Right renal pelvis (tissue), 4 donors: ENCODE measurements around the gene TPP2. TPM values are rescaled to one million over a fixed set of nuclear protein-coding genes. Genes with fewer than 3 reads are reported as not detected.

ENCODE experiments used
- DNase-seq, 4 donors: peaks; one replicate each; pipeline ENCODE4 v3.0.0-alpha.2; 2013; ENCODE audit warnings: low read depth in 4 of 4, low spot score in 3 of 4, missing footprints in 1 of 4
- polyA plus RNA-seq, 4 donors: library from polyadenylated mRNA; unstranded; fragments of 120-200 nt; gene quantifications; one replicate each; pipeline ENCODE4 v1.2.1, GENCODE V29; 2013; ENCODE audit not compliant: insufficient read length in 4 of 4

TPP2 gene
- 10 to 100 TPM; 51.4 to 70.7 (median 61.4) TPM for polyA plus RNA-seq

DNA sequence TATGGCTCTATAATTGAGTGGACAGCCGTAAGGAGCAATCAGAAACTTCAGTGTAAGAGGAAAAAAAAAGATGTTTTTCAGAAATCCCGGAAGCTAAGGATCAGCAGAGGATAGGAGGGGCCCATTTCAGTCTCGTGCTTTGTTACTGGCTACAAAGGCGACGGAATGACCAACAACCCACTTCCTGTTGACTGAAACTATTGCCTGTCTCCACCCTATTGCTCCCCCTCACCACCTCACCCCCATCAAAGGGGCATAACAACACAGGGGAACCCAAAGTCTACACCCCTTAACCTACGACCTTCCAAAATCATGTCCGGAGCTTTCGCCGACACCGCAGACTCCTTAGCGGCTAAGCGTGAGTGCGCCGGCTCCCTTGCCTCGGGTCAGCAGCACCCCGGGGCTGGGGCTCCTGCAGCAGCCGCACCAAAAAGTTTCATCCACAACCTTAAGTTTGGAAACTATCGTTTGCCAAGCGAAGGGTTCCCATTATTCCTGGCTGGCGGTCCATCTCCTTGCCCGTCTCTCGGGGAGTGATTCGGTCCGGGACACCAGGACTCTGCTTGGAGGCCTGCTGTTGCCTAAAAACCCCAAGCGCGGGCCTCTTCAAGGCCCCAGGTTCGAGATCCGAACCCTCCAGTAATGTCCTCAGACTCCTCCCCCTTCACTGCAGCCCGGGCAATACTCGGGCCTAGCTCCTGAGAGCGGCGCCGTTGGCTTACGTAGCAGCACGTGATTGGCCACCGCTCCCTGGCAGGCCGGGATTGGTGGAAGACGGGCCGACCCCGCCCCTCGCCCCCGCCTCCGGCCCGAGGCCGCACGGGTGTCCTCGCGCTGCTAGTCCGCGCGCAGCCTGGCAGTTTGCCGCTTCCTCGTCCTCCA is at the start of gene TPP2:
TPP2 (plus strand) TSS at position 840 of the 882 bp plus-strand sequence. CDS start 53 bp downstream, outside the sequence.
- DNase-seq = peak; percentile 94 to 97 (median 96)

DNA sequence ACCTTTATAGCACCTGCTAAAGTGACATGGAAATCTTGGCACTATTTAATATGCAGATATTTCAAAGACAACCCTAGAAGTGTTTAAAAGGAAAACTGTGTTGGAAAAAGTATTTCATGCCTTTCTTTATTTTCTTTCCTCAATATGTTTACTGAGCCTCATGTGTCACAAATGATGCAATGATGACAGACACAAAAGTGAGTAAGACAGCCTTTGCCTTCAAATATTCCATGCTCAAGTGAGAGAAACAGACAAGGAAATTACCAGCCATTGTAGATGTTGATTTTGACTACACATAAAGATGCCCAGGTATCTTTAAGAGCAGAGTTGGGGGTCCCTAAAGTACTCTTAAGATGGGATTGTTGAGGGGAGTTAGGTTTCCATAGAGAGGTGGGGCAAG is 48.0 kb upstream of the TPP2 start:
- no peak for DNase-seq

DNA sequence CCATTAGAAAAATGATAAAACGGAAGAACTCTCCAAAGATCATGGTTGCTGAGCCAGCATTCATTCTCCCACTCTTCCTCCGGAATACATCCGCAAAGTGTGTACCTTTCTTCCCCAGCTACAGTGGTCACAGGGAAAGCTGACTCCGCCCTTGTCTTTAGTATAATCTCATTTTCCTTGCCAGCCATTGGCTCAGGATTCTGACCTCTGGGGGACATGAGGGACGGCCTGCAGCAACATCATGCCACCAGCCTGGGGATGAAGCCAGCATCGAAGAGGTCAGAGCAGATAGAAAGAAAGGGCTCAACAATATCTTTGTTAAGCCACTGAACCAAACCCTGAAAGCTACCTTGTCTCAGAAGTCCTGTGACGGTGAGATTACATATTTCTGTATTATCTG is 46.3 kb upstream of the TPP2 start:
- no peak for DNase-seq

DNA sequence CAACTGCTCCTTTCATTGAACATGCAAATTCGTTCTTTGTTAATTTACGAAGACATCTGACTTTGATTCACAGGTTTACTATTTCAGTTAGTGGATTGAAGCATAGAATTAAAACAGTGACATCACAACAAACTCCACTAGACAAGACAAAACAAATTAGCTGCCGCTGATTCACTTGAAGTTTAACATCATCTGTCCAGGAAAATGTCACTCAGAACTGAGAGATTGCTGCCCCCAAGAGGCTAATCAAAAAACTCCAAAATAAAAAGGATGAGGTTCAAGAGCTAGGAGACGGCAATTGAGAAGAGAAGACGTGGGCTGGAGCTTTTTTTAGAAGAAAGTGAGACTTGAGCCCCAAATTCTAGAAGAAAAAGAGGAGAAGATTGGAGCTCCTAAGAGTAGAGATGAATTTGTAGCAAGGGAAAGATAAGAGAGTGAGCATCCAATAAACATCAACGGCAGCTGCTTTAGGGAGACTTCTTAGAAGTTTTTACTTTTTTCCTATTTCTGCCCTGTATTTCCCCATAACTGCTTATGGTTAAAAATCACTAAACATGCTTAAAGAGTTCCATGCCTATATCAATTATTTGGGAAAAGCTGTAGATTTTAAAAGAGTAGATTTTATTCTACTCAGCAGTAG is 40.8 kb upstream of the TPP2 start:
- DNase-seq = peak in 2 of 4 donors; percentile 3 to 8

DNA sequence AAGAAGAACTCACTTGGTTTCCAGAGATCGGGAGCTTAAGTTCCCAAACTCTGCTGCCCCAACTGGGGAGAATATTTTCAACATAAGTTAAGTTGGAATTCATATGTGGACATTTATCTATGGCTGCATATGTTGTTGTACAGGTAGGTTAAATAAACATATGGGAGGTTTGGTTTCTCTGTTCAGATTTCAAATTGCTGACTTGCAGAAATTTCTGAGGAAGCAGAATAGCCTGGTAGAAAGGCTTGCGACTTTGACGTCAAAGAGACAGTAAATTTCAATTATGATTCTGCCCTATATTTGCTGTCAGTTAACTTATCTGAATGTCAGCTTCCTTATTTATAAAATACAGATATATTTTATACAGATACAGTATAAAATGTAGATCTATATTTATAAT is 40.0 kb upstream of the TPP2 start:
- no peak for DNase-seq

DNA sequence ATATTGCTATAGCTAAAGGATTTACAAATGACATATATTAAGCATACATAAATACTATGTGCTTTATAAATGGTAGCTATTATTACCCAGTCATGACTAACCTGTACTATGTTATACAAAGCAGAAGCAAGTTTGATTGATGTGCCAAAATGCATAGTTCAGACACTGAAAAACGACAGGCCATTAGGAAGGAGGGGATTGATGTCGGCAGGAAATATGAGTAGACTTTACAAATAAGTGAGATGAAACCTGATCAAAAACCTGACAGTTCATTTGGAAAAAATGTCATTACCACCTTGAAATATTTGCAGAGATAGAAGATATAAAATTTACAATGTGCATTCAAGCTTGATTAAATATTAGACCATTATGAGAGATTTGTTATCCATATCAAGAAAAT is 38.8 kb upstream of the TPP2 start:
- no peak for DNase-seq

DNA sequence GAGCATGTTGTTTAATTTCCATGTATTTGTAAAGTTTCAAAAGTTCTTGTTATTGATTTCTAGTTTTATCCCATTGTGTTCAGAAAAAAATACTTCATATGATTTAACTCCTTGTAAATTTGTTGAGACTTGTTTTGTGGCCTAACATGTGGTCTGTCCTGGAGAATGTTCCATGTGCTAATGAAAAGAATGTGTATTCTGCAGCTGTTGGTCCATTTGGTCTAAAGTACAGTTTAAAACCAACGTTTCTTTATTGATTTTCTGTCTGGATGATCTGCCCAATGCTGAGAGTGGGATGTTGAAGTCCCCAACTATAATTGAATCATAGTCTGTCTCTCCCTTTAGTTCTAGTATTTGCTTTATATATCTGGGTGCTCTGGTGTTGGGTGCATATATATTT is 34.9 kb upstream of the TPP2 start:
- no peak for DNase-seq

DNA sequence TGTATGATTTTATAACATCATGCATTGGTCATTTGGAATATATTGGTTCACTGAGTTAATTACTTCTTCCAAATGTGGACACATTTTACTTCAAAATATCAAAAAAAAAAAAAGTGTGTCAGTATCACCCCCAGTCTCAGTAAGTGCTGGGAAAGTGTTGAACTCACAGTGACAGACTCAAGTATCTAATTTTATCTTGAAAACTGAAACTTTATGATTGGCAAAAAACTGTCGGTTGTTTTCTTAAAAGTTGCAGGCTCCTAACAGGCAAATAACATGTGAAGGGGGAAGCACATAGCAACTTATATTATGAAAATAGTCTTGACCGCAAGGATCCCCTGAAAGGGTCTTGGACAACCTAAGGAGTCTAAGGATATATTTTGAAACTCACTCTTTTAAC is 33.5 kb upstream of the TPP2 start:
- DNase-seq = no peak

DNA sequence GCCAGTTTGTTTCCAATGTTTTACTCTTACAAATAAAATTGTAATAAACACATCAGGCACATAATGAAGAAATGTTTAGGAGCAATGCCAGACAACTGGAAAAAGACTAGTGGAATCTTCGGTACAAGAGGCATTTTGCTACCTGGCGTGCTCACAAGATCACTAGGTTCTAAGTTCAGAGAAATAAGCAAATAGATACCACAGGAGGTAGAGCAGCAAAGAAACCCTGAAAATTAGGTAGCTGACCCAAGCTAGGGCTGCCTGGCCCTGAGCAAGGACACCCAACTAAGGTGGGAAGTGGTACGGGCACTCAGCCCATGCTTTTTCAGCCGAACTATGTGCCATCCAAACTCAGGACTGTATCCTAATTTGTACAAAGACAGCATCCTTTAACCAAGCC is 32.2 kb upstream of the TPP2 start:
- DNase-seq = no peak

DNA sequence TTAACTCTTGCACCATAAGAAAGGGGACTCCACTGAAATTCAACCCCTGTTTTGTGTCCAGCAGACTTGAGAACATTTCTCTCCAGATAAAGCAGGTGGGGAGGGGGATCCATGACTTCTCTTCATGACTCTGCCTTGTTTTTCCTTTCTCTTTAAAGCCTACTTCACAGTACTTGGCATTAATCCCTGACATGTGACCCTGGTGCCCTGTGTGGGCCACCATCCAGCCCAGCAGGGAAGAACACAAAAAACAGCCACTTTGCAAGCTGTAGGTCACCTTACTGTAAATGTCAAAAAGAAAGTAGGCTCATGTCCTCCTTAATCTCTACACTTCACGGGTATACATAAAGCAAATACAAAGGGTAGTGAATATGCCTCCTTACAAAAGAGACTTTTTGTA is 30.3 kb upstream of the TPP2 start:
- no peak for DNase-seq

DNA sequence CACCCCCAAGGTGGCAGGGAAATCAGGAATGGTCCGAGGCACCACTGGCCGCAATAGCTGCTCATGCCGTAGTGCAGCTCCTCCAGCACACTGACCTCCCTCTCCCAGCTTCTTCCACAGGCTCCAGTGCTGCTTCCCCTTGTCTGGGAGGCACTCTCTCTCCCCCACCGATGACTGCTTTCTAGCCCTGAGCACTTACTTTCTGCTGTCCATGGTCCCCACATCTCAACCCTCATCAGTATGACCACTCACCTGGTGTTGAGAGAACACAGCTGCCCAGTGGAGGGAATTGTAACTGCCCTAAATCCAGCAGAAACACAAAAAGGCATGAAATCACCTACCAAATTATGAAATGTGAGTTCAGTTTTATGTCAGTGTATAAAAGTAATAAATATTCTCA is 28.9 kb upstream of the TPP2 start:
- no peak for DNase-seq

DNA sequence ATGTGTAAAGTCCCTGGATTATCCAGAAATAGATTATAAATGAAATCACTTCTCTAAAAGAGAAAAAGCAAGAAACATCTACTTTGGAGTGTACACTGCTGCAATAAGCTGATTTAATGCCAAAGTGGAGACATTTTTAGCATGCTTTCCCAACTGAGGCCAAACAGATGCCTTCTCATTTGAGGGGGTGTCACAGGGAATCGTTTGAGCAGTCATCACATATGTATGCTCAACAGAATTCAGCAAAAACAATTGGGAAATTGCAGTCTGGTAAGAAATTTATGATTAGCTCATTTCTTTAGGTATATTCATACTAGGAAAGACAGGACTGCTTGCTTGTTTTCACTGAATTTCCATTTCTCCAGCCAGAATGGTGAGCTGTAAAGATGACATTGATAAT is 27.3 kb upstream of the TPP2 start:
- no peak for DNase-seq

DNA sequence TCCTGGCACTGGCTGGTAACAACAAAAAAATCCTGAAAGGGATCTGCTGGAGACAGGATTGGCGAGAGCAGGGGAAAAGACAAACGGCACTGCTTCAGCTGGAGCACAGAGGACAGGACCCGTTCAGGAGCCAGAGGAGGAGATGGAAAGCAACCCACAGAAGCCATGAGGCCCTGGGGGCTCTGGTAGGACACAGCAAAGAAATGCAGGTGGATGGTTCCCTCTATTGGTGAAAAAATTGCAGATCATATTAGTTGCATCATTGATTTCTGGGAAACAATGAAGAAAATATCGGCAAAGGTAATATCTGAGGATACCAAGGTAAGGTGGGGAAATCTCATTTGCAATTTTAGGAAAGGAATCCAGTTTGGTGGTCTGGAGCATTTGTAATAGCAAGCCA is 25.7 kb upstream of the TPP2 start:
- no peak for DNase-seq

DNA sequence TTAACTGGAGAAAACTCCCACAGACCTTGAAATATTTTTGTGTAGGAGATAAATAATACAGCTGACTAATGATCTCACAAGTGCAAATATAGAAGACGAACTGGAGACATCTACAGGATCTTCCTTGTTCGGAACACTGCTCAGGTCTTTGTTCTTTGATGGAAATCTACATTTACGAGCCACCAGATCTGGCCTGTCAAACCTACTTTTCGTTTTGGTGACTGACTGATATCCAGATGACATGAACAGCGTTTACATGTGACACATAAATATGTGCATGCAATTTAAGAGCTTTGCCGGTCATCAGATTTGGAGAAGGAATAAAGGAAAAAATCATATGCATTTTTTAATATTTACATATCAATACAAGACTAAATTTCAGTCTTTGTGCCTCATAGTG is 24.5 kb upstream of the TPP2 start:
- DNase-seq = no peak

DNA sequence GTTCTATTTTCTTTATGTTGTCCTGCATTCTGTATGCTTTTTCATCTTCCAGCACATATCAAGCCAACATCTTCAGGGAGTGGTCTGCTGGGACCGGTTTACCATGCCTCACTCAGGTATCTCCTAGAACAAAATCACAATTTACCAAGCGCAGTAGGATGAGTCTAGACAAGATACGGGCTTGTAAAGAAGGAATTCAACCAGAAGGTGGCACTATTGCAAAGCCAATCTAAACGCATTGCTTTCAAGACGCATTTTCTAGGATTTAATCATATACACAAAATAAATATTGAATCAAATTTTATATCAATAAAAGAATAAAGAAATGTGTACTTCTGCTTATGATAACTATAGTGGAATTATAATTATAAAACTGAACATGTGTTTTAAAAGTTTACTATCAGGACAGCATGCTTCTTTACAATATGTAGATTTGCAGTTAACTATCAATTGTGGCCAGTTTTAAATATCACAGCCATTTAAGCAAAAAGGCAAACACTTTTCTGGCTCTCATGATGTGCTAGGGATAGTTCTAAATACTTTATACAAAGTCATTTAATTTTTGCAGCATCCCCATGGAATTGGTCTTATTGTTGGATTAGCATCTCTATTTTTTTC is 16.1 kb upstream of the TPP2 start:
- DNase-seq = peak in 2 of 4 donors; percentile 41 to 55

DNA sequence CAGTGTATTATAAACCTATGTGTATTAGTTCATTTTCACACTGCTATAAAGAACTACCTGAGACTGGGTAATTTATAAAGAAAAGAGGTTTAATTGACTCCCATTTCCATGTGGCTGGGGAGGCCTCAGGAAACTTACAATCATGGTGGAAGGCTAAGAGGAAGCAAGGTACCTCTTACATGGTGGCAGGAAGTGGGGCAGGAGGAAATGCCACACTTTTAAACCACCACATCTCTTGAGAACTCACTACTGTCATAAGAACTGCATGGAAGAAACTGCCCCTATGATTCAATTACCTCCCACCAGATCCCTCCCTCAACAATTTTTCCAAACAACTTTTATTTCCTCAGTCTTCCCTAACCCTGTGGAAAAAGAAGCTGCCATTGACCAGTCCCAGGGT is 14.5 kb upstream of the TPP2 start:
- DNase-seq = no peak

DNA sequence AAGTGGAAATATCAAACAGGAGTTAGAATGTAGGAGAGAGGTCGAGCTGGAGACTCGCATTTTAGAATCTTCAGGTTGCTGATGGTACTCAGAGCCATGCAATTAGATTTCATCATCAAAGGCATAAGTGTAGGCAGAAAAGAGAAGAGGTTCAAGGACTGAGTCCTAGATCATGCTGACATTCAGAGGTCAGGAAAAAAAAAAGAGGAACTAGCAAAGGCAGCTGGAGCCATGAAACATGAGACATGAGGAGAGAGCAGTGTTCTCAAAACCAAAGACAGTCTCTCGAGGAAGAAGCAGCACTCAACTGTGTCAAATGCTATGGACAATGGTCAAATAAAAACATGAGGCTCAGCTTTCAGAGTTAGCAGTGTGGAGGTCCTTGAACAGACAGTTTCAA is 12.4 kb upstream of the TPP2 start:
- peak in 2 of 4 donors; percentile 29 to 34 for DNase-seq

DNA sequence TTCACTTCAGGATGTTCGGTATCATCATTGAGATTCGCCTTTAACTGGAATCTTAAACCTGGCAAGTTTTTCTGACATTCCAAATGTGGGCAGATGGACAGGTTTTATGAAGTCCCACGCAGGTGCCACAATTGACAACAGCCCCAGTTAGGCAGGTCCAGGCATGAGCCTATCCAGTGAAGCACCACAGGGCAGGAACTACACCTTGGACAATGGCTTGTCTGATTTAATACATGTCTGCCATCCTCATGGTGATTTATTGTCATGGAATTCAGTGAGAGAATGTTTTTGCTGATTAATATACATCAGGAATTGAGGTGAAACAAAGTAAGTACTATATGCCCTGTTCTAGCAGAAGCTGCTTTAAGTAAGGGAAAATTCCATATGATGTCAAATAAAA is 10.2 kb upstream of the TPP2 start:
- no peak for DNase-seq

DNA sequence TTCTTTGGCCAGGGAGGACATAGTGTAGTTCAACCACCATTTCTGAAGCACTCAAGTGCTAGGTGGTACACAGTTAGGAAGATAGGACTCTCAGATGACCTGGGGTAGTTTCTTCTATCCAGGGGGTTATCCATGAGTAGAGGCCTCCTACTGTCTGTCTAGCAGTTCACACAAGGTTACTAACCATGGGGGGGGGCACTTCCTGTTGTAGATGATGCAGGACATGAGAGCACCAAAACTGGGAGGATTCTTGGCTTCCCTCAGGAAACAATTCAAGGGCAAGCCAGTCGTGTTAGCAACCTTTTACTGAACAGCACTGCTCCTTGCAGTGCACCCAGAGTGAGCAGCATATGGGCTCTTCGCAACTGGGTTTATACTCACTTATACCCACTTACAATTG is 8.9 kb upstream of the TPP2 start:
- DNase-seq = no peak

DNA sequence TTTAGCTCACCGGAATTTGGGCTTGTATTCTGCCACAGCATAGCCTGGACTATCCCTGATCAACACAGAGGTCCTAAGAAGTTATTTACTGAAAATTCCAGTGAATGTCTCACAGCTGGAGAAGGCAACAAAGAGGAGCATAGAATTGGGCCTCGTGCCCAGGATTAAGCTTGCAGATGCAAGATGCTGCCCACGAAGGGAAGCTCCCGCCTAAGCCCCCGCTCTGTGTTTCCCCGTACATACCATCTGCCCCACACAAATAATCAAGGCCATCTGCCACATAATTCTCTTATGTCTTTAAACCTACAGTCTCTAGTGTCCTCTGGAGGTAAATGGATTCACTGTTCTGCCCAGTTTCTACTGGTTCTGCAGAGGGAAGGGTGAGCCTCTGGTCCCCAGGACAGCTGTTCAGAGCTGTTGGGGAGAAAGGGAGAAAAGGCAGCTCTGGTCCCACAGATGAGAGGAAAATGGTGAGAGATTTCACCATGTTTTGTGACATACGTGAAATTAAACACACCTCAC is 7.4 kb upstream of the TPP2 start:
- no peak for DNase-seq

DNA sequence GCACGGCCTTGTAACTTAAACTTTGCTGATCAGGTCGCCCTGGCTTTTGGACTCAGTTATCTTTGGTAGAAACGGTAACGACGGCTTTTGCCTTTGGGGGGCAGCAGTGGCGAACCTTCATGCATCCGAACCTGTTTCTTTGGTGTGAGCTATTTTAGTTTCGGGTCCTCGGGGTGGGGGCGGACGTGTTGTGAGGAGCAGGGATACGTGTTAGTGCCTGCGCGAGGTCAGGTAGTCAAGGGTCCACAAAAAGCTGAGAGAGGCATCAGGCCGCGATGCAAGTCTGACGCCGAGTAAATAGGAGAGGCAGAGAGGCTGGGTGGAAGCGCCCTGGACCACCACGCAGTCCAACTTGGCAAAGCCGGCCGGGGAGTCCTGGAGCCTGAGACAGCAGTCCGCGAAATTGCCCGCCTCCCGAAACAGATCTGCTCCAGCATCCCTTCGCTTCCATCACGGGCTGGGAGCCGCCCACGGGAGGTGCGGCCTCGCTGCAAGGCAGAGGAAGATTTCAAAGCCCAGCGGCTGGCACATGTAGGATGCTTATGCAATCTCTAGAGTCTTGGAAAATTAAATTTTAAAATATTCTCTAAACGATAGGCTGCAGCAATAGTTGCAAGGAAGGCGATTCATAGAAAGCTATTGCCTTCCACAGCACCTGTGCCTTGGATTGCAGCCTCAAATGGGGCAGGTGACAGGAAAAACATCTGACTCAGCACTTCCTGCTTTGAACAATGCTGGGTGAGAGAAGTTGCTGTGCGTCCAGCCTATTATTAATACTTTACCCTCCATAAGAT is 4.6 kb upstream of the TPP2 start:
- peak; percentile 47 to 55 (median 54) for DNase-seq
